ENCODE measurements around the gene SLC35F3.
A peak's percentile ranks its signal among the peaks of the same experiment; 100 is the strongest.

Gene SLC35F3

GRCh38 chr1:234185438-234185837 lies 281.0 kb downstream of the SLC35F3 start:
- no peak for DNase-seq
- Histone ChIP-seq H3K4me3 (ENCODE audit: control insufficient read depth in 1 of 7, extremely low read depth in 1 of 7, insufficient read depth in 4 of 7, low read depth in 2 of 7, low read length in 6 of 7) (no peak overlapping the region), H3K27me3 (replicated peaks in 2 of 5; ENCODE audit: control insufficient read depth in 4 of 5, insufficient read depth in 5 of 5, low read length in 4 of 5) (no peaks in the 10 kb centered on the region), H3K27ac (ENCODE audit: insufficient read depth in 1 of 2, low read depth in 1 of 2, low read length in 2 of 2, poor library complexity in 1 of 2, severe bottlenecking in 2 of 2) (no peak overlapping the region), H3K9me3 (ENCODE audit: control extremely low read depth in 1 of 5, control insufficient read depth in 4 of 5, insufficient read depth in 2 of 5, low read depth in 1 of 5, low read length in 4 of 5) (no peaks in the 10 kb centered on the region), H3K4me1 (ENCODE audit: control extremely low read depth in 1 of 4, control insufficient read depth in 4 of 4, insufficient read depth in 4 of 4, low read length in 3 of 4) (no peaks in the 10 kb centered on the region), H3K36me3 (ENCODE audit: control insufficient read depth in 4 of 4, insufficient read depth in 4 of 4, low read length in 3 of 4) (no peaks in the 10 kb centered on the region)
- POLR2A ChIA-PET: no interaction called here
- CTCF ChIA-PET: interaction anchor here (1.6 kb wide), 1 partner anchor 10 kb away, joined by 3 read pairs; no protein-coding TSS in a partner anchor
- no CpG with 5 or more reads among the region's 1 CpG for WGBS (ENCODE audit: insufficient coverage)

DNA sequence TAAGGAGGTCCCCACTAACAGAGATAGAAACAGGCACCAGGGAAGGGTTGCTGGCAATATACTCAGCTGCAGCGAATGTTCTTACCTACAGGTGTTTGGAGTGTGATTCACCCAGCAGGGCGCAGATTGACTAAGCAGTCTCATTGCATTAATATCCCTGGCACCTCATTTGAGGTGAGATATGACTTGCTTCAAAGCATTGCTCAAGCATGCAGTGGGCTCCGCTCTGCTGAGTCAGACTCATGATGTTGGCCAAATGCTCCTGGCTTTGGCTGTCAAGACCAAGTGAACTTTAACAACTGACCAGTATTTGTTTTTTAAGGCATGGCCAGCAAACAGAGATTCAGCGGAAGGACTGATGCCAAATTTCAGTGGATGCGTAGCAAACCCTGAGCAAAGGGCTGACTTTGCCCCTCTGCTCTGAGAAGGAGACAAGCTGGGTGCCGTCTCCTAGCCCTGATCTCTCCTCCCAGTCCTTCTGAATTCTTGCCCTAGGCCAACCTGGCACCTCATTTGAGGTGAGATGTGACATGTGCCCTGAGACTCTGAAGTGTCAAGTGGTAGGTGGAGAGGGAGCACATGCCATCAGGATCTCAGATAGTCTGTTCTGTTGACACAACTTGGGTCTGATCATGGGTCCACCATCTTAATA lies 281.7 kb downstream of the SLC35F3 start:
- Histone ChIP-seq H3K36me3 (ENCODE audit: control insufficient read depth in 4 of 4, insufficient read depth in 4 of 4, low read length in 3 of 4) (no peaks in the 10 kb centered on the region), H3K4me1 (ENCODE audit: control extremely low read depth in 1 of 4, control insufficient read depth in 4 of 4, insufficient read depth in 4 of 4, low read length in 3 of 4) (no peaks in the 10 kb centered on the region), H3K4me3 (ENCODE audit: control insufficient read depth in 1 of 7, extremely low read depth in 1 of 7, insufficient read depth in 4 of 7, low read depth in 2 of 7, low read length in 6 of 7) (no peak overlapping the region), H3K27ac (ENCODE audit: insufficient read depth in 1 of 2, low read depth in 1 of 2, low read length in 2 of 2, poor library complexity in 1 of 2, severe bottlenecking in 2 of 2) (no peak overlapping the region), H3K9me3 (ENCODE audit: control extremely low read depth in 1 of 5, control insufficient read depth in 4 of 5, insufficient read depth in 2 of 5, low read depth in 1 of 5, low read length in 4 of 5) (peaks cover 0 to 4% (median 0%) of the 10 kb centered on the region in 5 experiments), H3K27me3 (replicated peaks in 2 of 5; ENCODE audit: control insufficient read depth in 4 of 5, insufficient read depth in 5 of 5, low read length in 4 of 5) (no peaks in the 10 kb centered on the region)
- POLR2A ChIA-PET: no interaction called here
- no peak for DNase-seq
- CTCF ChIA-PET: no interaction called here
- 96% methylated on average over 6 of the region's 6 CpGs for WGBS (ENCODE audit: insufficient coverage)

- CTCF ChIA-PET: interaction anchor here (0.7 to 1.3 kb wide), 2 partner anchors 10 to 17 kb away, joined by 4 read pairs; no protein-coding TSS in a partner anchor
- POLR2A ChIA-PET: no interaction called here
- no peaks in the 10 kb centered on the region for H3K27me3 ChIP-seq (replicated peaks in 2 of 5; ENCODE audit: control insufficient read depth in 4 of 5, insufficient read depth in 5 of 5, low read length in 4 of 5)
- H3K4me3 ChIP-seq (ENCODE audit: control insufficient read depth in 1 of 7, extremely low read depth in 1 of 7, insufficient read depth in 4 of 7, low read depth in 2 of 7, low read length in 6 of 7): no peak overlapping the region
- no peaks in the 10 kb centered on the region for H3K36me3 ChIP-seq (ENCODE audit: control insufficient read depth in 4 of 4, insufficient read depth in 4 of 4, low read length in 3 of 4)
- no CpG with 5 or more reads among the region's 3 CpGs for WGBS (ENCODE audit: insufficient coverage)
- no peaks in the 10 kb centered on the region for H3K4me1 ChIP-seq (ENCODE audit: control extremely low read depth in 1 of 4, control insufficient read depth in 4 of 4, insufficient read depth in 4 of 4, low read length in 3 of 4)
- peak in 2 of 3 donors; percentile 24 to 34 for DNase-seq
- H3K27ac ChIP-seq (ENCODE audit: insufficient read depth in 1 of 2, low read depth in 1 of 2, low read length in 2 of 2, poor library complexity in 1 of 2, severe bottlenecking in 2 of 2): no peak overlapping the region
- H3K9me3 ChIP-seq (ENCODE audit: control extremely low read depth in 1 of 5, control insufficient read depth in 4 of 5, insufficient read depth in 2 of 5, low read depth in 1 of 5, low read length in 4 of 5): peaks cover 0 to 4% (median 2%) of the 10 kb centered on the region in 5 experiments
These were observed 283.9 kb downstream of the SLC35F3 start for GRCh38 chr1:234188454-234188792.

- CTCF ChIA-PET: no interaction called here
- POLR2A ChIA-PET: no interaction called here
These were observed 293.4 kb downstream of the SLC35F3 start for GRCh38 chr1:234197839-234198238.

GRCh38 chr1:234199476-234200127 lies 295.1 kb downstream of the SLC35F3 start:
- no CpG with 5 or more reads among the region's 2 CpGs for WGBS (ENCODE audit: insufficient coverage)
- Histone ChIP-seq H3K9me3 (ENCODE audit: control extremely low read depth in 1 of 5, control insufficient read depth in 4 of 5, insufficient read depth in 2 of 5, low read depth in 1 of 5, low read length in 4 of 5) (no peaks in the 10 kb centered on the region), H3K36me3 (ENCODE audit: control insufficient read depth in 4 of 4, insufficient read depth in 4 of 4, low read length in 3 of 4) (no peaks in the 10 kb centered on the region), H3K4me3 (ENCODE audit: control insufficient read depth in 1 of 7, extremely low read depth in 1 of 7, insufficient read depth in 4 of 7, low read depth in 2 of 7, low read length in 6 of 7) (no peak overlapping the region), H3K27ac (ENCODE audit: insufficient read depth in 1 of 2, low read depth in 1 of 2, low read length in 2 of 2, poor library complexity in 1 of 2, severe bottlenecking in 2 of 2) (no peak overlapping the region), H3K4me1 (ENCODE audit: control extremely low read depth in 1 of 4, control insufficient read depth in 4 of 4, insufficient read depth in 4 of 4, low read length in 3 of 4) (no peaks in the 10 kb centered on the region), H3K27me3 (replicated peaks in 2 of 5; ENCODE audit: control insufficient read depth in 4 of 5, insufficient read depth in 5 of 5, low read length in 4 of 5) (peaks cover 0 to 3% (median 0%) of the 10 kb centered on the region in 5 experiments)
- ChIA-PET CTCF (interaction anchor here (0.6 kb wide), 1 partner anchor 853 kb away, joined by 4 read pairs; no protein-coding TSS in a partner anchor), POLR2A (no interaction called here)
- no peak for DNase-seq

More at GRCh38 chr1:234197839-234198238, 293.4 kb downstream of the SLC35F3 start:
- H3K9me3 ChIP-seq (ENCODE audit: control extremely low read depth in 1 of 5, control insufficient read depth in 4 of 5, insufficient read depth in 2 of 5, low read depth in 1 of 5, low read length in 4 of 5): no peaks in the 10 kb centered on the region
- H3K27ac ChIP-seq (ENCODE audit: insufficient read depth in 1 of 2, low read depth in 1 of 2, low read length in 2 of 2, poor library complexity in 1 of 2, severe bottlenecking in 2 of 2): no peak overlapping the region
- peaks cover 0 to 3% (median 0%) of the 10 kb centered on the region in 5 experiments for H3K27me3 ChIP-seq (replicated peaks in 2 of 5; ENCODE audit: control insufficient read depth in 4 of 5, insufficient read depth in 5 of 5, low read length in 4 of 5)
- no peaks in the 10 kb centered on the region for H3K4me1 ChIP-seq (ENCODE audit: control extremely low read depth in 1 of 4, control insufficient read depth in 4 of 4, insufficient read depth in 4 of 4, low read length in 3 of 4)
- no peak for DNase-seq
- no peaks in the 10 kb centered on the region for H3K36me3 ChIP-seq (ENCODE audit: control insufficient read depth in 4 of 4, insufficient read depth in 4 of 4, low read length in 3 of 4)
- no peak overlapping the region for H3K4me3 ChIP-seq (ENCODE audit: control insufficient read depth in 1 of 7, extremely low read depth in 1 of 7, insufficient read depth in 4 of 7, low read depth in 2 of 7, low read length in 6 of 7)

DNA sequence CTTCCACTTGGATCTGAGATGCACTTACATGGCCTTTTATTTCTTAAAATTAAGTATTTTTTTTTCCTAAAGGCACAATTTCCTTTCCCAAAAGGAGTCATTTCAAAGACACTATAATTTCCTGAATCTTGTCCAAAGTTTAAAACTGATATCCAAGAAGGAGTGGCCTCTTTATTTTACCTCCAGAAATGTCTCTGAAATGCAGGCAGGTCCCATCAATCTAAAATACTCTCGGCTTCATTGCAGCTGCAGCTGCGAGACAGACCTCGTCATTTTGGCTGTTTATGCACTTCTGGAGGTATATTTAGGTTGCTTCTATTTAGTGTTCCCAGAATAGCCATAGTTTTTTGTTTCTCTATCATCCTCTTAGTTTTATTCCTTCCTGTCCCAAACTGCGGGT lies 296.1 kb downstream of the SLC35F3 start:
- CTCF ChIA-PET: no interaction called here
- Histone ChIP-seq H3K4me1 (ENCODE audit: control extremely low read depth in 1 of 4, control insufficient read depth in 4 of 4, insufficient read depth in 4 of 4, low read length in 3 of 4) (no peaks in the 10 kb centered on the region), H3K9me3 (ENCODE audit: control extremely low read depth in 1 of 5, control insufficient read depth in 4 of 5, insufficient read depth in 2 of 5, low read depth in 1 of 5, low read length in 4 of 5) (no peaks in the 10 kb centered on the region), H3K4me3 (ENCODE audit: control insufficient read depth in 1 of 7, extremely low read depth in 1 of 7, insufficient read depth in 4 of 7, low read depth in 2 of 7, low read length in 6 of 7) (no peak overlapping the region), H3K27ac (ENCODE audit: insufficient read depth in 1 of 2, low read depth in 1 of 2, low read length in 2 of 2, poor library complexity in 1 of 2, severe bottlenecking in 2 of 2) (no peak overlapping the region), H3K27me3 (replicated peaks in 2 of 5; ENCODE audit: control insufficient read depth in 4 of 5, insufficient read depth in 5 of 5, low read length in 4 of 5) (peaks cover 0 to 3% (median 0%) of the 10 kb centered on the region in 5 experiments), H3K36me3 (ENCODE audit: control insufficient read depth in 4 of 4, insufficient read depth in 4 of 4, low read length in 3 of 4) (no peaks in the 10 kb centered on the region)
- 100% methylated on average over 1 of the region's 4 CpGs for WGBS (ENCODE audit: insufficient coverage)
- DNase-seq: no peak
- POLR2A ChIA-PET: no interaction called here

DNA sequence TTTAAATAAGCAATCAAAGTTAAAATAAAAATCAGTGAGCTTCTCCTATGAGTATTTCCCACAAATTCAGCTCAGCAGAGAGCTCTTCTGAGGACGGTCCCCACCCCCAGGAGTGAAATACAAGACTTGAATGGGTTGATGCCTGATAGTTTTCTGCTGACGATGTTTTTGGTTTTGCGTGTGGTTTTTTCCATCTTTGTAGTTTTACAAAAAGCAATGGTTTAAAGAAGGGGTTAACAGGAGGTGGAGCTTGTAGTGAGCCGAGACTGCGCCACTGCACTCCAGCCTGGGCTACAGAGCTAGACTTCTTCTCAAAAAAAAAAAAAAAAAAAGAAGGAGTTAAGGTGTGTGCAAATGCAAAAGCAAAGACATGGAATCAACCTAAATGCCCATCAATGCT lies 297.1 kb downstream of the SLC35F3 start:
- POLR2A ChIA-PET: no interaction called here

More for the DNA sequence above, 297.1 kb downstream of the SLC35F3 start:
- Histone ChIP-seq H3K9me3 (ENCODE audit: control extremely low read depth in 1 of 5, control insufficient read depth in 4 of 5, insufficient read depth in 2 of 5, low read depth in 1 of 5, low read length in 4 of 5) (no peaks in the 10 kb centered on the region), H3K27ac (ENCODE audit: insufficient read depth in 1 of 2, low read depth in 1 of 2, low read length in 2 of 2, poor library complexity in 1 of 2, severe bottlenecking in 2 of 2) (no peak overlapping the region), H3K36me3 (ENCODE audit: control insufficient read depth in 4 of 4, insufficient read depth in 4 of 4, low read length in 3 of 4) (no peaks in the 10 kb centered on the region), H3K27me3 (replicated peaks in 2 of 5; ENCODE audit: control insufficient read depth in 4 of 5, insufficient read depth in 5 of 5, low read length in 4 of 5) (peaks cover 0 to 3% (median 0%) of the 10 kb centered on the region in 5 experiments), H3K4me3 (ENCODE audit: control insufficient read depth in 1 of 7, extremely low read depth in 1 of 7, insufficient read depth in 4 of 7, low read depth in 2 of 7, low read length in 6 of 7) (no peak overlapping the region), H3K4me1 (ENCODE audit: control extremely low read depth in 1 of 4, control insufficient read depth in 4 of 4, insufficient read depth in 4 of 4, low read length in 3 of 4) (no peaks in the 10 kb centered on the region)
- no peak for DNase-seq
- WGBS (ENCODE audit: insufficient coverage): 100% methylated on average over 1 of the region's 5 CpGs
- CTCF ChIA-PET: no interaction called here

All from common myeloid progenitor, CD34-positive (primary cell).